H1 (cell line): ENCODE measurements around the gene KIAA1614. TPM values are rescaled to one million over a fixed set of nuclear protein-coding genes. Genes with fewer than 3 reads are reported as not detected.

Experiments used
- CTCF ChIA-PET: fragments of 300-600 bp; sonication (Branson Sonifier 250); formaldehyde crosslinking; loops from one replicate; lab custom pipeline; 2021; ENCODE audit not compliant: partially characterized antibody; lab: Charles Lee
- POLR2A ChIA-PET: fragments of 300-600 bp; sonication (Branson Sonifier 250); formaldehyde crosslinking; loops from one replicate; lab custom pipeline; 2021; ENCODE audit warnings: inconsistent platforms; ENCODE audit not compliant: partially characterized antibody; lab: Charles Lee
- DNase-seq, 2 experiments: peaks; one replicate each; pipeline versions ENCODE4 v3.0.0 to v3.0.0-alpha.2; 2010 to 2022; ENCODE audit warnings: low spot score in 2 of 2, low read depth in 1 of 2, mixed read lengths in 1 of 2
- FAIRE-seq: peaks from 2 replicates; lab custom pipeline; 2011; peaks lifted over from hg19 to GRCh38; lab: Jason Lieb, UNC
- H2AFZ ChIP-seq: 2 replicates; pipeline ENCODE4 v1.8.1; 2012; ENCODE audit warnings: low read length, inconsistent platforms
- H2AK5ac ChIP-seq: 2 replicates; pipeline ENCODE4 v1.6.1; 2013; ENCODE audit warnings: low read depth, low read length
- H2BK120ac ChIP-seq: replicated peaks from 2 replicates; pipeline ENCODE3; 2013; ENCODE audit warnings: low read depth, low read length, inconsistent platforms
- H2BK12ac ChIP-seq: 2 replicates; pipeline ENCODE4 v1.6.1; 2013; ENCODE audit warnings: low read depth, low read length
- H2BK15ac ChIP-seq: 2 replicates; pipeline ENCODE4 v1.6.1; 2013; ENCODE audit warnings: low read length
- H2BK20ac ChIP-seq: 2 replicates; pipeline ENCODE4 v1.6.1; 2013; ENCODE audit warnings: low read length
- H2BK5ac ChIP-seq: 2 replicates; pipeline ENCODE4 v1.6.1; 2013; ENCODE audit warnings: low read depth, low read length
- H3K14ac ChIP-seq: 2 replicates; pipeline ENCODE4 v1.6.1; 2013; ENCODE audit warnings: inconsistent platforms; ENCODE audit not compliant: insufficient read length
- H3K18ac ChIP-seq: 2 replicates; pipeline ENCODE4 v1.6.1; 2013; ENCODE audit warnings: low read length; ENCODE audit errors: extremely low read depth
- H3K23ac ChIP-seq: 2 replicates; pipeline ENCODE4 v1.6.1; 2013; ENCODE audit warnings: inconsistent platforms; ENCODE audit not compliant: insufficient read length
- H3K23me2 ChIP-seq: 2 replicates; pipeline ENCODE4 v1.6.1; 2013; ENCODE audit warnings: low read depth, low read length
- H3K27ac ChIP-seq: 2 replicates; pipeline ENCODE4 v1.6.1; 2011; ENCODE audit warnings: low read depth, low read length, inconsistent platforms
- H3K27me3 ChIP-seq, 4 experiments: replicated peaks in 1 of 4; 1 replicate in 1 of 4; 2 replicates in 3 of 4; pipeline versions ENCODE4 v1.6.1 to v1.8.1; 2011 to 2013; ENCODE audit warnings: low read length in 3 of 4, mild to moderate bottlenecking in 3 of 4, inconsistent platforms in 2 of 4, mixed read lengths in 2 of 4, moderate library complexity in 1 of 4; ENCODE audit not compliant: control insufficient read depth in 3 of 4, insufficient read depth in 3 of 4; ENCODE audit errors: extremely low read depth in 1 of 4
- H3K36me3 ChIP-seq, 4 experiments: 2 replicates each; pipeline versions ENCODE4 v1.6.1 to v1.8.1; 2011 to 2013; ENCODE audit warnings: mild to moderate bottlenecking in 4 of 4, low read length in 3 of 4, moderate library complexity in 2 of 4, control low read depth in 1 of 4, inconsistent platforms in 1 of 4; ENCODE audit not compliant: insufficient read depth in 4 of 4, control insufficient read depth in 2 of 4
- H3K4ac ChIP-seq: replicated peaks from 2 replicates; pipeline ENCODE3; 2013; ENCODE audit warnings: low read length, low read depth, mixed read lengths, inconsistent platforms; ENCODE audit not compliant: insufficient read length
- H3K4me1 ChIP-seq, 4 experiments: replicated peaks in 1 of 4; 1 replicate in 1 of 4; 2 replicates in 3 of 4; pipeline versions ENCODE4 v1.6.1 to v1.8.1; 2011 to 2013; ENCODE audit warnings: low read length in 3 of 4, inconsistent platforms in 2 of 4, mixed read lengths in 1 of 4; ENCODE audit not compliant: insufficient read depth in 4 of 4, control insufficient read depth in 3 of 4
- H3K4me2 ChIP-seq, 2 experiments: 2 replicates each; pipeline versions ENCODE4 v1.6.1 to v1.8.1; 2011 to 2013; ENCODE audit warnings: low read depth in 2 of 2, low read length in 2 of 2, control low read depth in 1 of 2, inconsistent platforms in 1 of 2, mild to moderate bottlenecking in 1 of 2; ENCODE audit not compliant: insufficient read depth in 1 of 2
- H3K4me3 ChIP-seq, 4 experiments: fragments of 200-600, 300-600 bp in 1 of 4; sonication (generic), shearing (Covaris generic), sonication (Bioruptor Twin) in 1 of 4; 2 replicates each; pipeline versions ENCODE4 v1.5.1 to v1.8.1; 2011 to 2016; ENCODE audit warnings: low read length in 4 of 4, low read depth in 3 of 4, control low read depth in 2 of 4, inconsistent platforms in 2 of 4, mild to moderate bottlenecking in 2 of 4, mixed read lengths in 1 of 4, moderate library complexity in 1 of 4; ENCODE audit not compliant: insufficient read depth in 2 of 4; ENCODE audit errors: extremely low read depth in 1 of 4
- H3K56ac ChIP-seq: replicated peaks from 2 replicates; pipeline ENCODE3; 2013; ENCODE audit warnings: low read depth, mild to moderate bottlenecking, mixed read lengths, low read length, inconsistent platforms; ENCODE audit not compliant: insufficient read length
- H3K79me1 ChIP-seq: 2 replicates; pipeline ENCODE4 v1.6.1; 2013; ENCODE audit warnings: low read depth, low read length, control low read depth
- H3K79me2 ChIP-seq, 2 experiments: 2 replicates each; pipeline versions ENCODE4 v1.6.1 to v1.8.1; 2012 to 2013; ENCODE audit warnings: low read length in 2 of 2, mild to moderate bottlenecking in 2 of 2, inconsistent platforms in 1 of 2; ENCODE audit not compliant: insufficient read depth in 2 of 2, control insufficient read depth in 1 of 2
- H3K9ac ChIP-seq, 4 experiments: replicated peaks in 1 of 4; 1 replicate in 1 of 4; 2 replicates in 3 of 4; pipeline versions ENCODE4 v1.6.1 to v1.8.1; 2011 to 2013; ENCODE audit warnings: low read depth in 3 of 4, low read length in 3 of 4, control low read depth in 2 of 4, mild to moderate bottlenecking in 2 of 4, moderate library complexity in 2 of 4, inconsistent platforms in 1 of 4; ENCODE audit errors: extremely low read depth in 1 of 4
- H3K9me3 ChIP-seq, 2 experiments: 2 replicates each; pipeline versions ENCODE4 v1.6.1 to v1.8.1; 2012 to 2013; ENCODE audit warnings: mild to moderate bottlenecking in 2 of 2, moderate library complexity in 2 of 2, control low read depth in 1 of 2, inconsistent platforms in 1 of 2, low read depth in 1 of 2, low read length in 1 of 2, mixed read lengths in 1 of 2; ENCODE audit not compliant: insufficient read depth in 2 of 2
- H4K20me1 ChIP-seq, 2 experiments: replicated peaks in 1 of 2; 2 replicates each; pipeline versions ENCODE3 to v1.8.1; 2011 to 2013; ENCODE audit warnings: inconsistent platforms in 2 of 2, low read length in 2 of 2, mild to moderate bottlenecking in 1 of 2; ENCODE audit not compliant: insufficient read depth in 2 of 2, control insufficient read depth in 1 of 2
- H4K5ac ChIP-seq: 2 replicates; pipeline ENCODE4 v1.6.1; 2013; ENCODE audit warnings: low read length, low read depth, mixed read lengths, inconsistent platforms; ENCODE audit not compliant: insufficient read length
- H4K8ac ChIP-seq: 2 replicates; pipeline ENCODE4 v1.8.0; 2013; ENCODE audit warnings: mild to moderate bottlenecking, moderate library complexity, low read length, inconsistent platforms; ENCODE audit not compliant: insufficient read depth; ENCODE audit errors: extremely low read depth
- H4K91ac ChIP-seq: replicated peaks from 2 replicates; pipeline ENCODE3; 2013; ENCODE audit warnings: low read length, mixed read lengths, inconsistent platforms; ENCODE audit not compliant: insufficient read length
- CBX8 ChIP-seq: fragments of 300-800, 300-1000 bp; sonication (generic); IDR thresholded peaks from 2 replicates; pipeline ENCODE4 v1.7.1; 2016; ENCODE audit warnings: low read depth, low read length, borderline replicate concordance
- EGR1 ChIP-seq: IDR thresholded peaks from 2 replicates; pipeline ENCODE4 v1.6.1; 2011; ENCODE audit warnings: low read depth, low read length, borderline replicate concordance
- RFX5 ChIP-seq: IDR thresholded peaks from 2 replicates; pipeline ENCODE4 v1.6.1; 2011; ENCODE audit warnings: low read depth, low read length, improper control_type of control experiment, borderline replicate concordance
- SIN3A ChIP-seq, 2 experiments: IDR thresholded peaks in 1 of 2; conservative IDR thresholded peaks in 1 of 2; 2 replicates each; pipeline ENCODE4 v1.6.1; 2011 to 2012; ENCODE audit warnings: low read length in 2 of 2, improper control_type of control experiment in 1 of 2, low read depth in 1 of 2, mild to moderate bottlenecking in 1 of 2
- ZNF274 ChIP-seq: IDR thresholded peaks from 2 replicates; pipeline ENCODE4 v1.7.0; 2012; ENCODE audit warnings: low read length, borderline replicate concordance; ENCODE audit errors: extremely low read depth
- WGBS, 2 experiments: shearing (Covaris generic) in 1 of 2; methylation state at CpG; one replicate each; pipeline versions ENCODE4 v1.1.6 to v1.1.7; 2013 to 2015; ENCODE audit warnings: low lambda C conversion rate in 2 of 2, mixed read lengths in 2 of 2, inconsistent platforms in 1 of 2, low coverage in 1 of 2, missing lambda C conversion rate in 1 of 2; ENCODE audit not compliant: insufficient replicate concordance in 2 of 2, insufficient coverage in 1 of 2, insufficient read length in 1 of 2; ENCODE audit errors: extremely low coverage in 1 of 2, missing lambda C conversion rate in 1 of 2; 5-methylcytosine and 5-hydroxymethylcytosine counted together
- polyA plus RNA-seq, 7 experiments: library from polyadenylated mRNA; depleted of rRNA in 3 of 7; stranded (reverse) in 5 of 7; unstranded in 2 of 7; fragments of >200 nt in 5 of 7; fragments of 200-250 nt in 2 of 7; gene quantifications; 1 replicate in 5 of 7; 2 replicates in 1 of 7; 4 replicates in 1 of 7; pipeline versions ENCODE4 v1.2.1 to v1.2.3, GENCODE V29; 2011 to 2013; ENCODE audit warnings: missing spikeins in 2 of 7, mixed read lengths in 2 of 7
- total RNA-seq: library from RNA; stranded (reverse); fragmentation: NEBNext Ultra II Directional; extraction: Animal tissue kit (Norgen Biotek cat#: 25700); gene quantifications from 2 replicates; pipeline ENCODE4 v1.2.1, GENCODE V29; 2021
- TF ChIP-seq, protein P1 (sequence below): IDR thresholded peaks from 2 replicates; pipeline ENCODE4 v1.6.1; 2012; ENCODE audit warnings: low read length, inconsistent platforms

The KIAA1614 gene
- total and polyA plus RNA-seq, 2 of the 8 experiments (the other 6 are each of a cell fraction or from before 2014, with no cell fraction given) = 1.3 to 3.1 TPM

DNA sequence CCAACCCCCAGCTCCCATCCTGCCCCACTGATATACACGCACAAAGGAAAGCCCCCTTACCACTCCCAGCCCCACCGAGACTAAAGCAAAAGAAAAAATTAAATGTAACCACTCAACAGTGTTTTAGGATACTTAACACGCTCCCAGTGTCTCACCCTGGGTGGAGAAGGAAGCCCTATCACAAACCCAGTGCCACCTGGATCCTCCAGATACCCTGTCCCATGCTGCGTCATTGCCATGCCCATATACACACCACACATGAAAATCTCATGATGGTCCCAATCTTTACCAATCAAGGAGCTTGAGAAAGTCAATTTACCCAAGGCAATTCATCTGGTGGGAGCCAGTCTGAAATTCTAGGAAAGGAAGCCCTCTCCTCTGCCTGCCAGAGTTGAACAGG lies 11.2 kb downstream of the KIAA1614 start:
- peak overlapping the region; percentile 99 for H4K91ac ChIP-seq
- WGBS, 2 experiments = 61% methylated on average over 4 of the region's 4 CpGs; no CpG with 5 or more reads in 1 of the 2 experiments
- H2AK5ac ChIP-seq = peak overlapping the region; percentile 87
- H3K9me3 ChIP-seq = no peaks in the 10 kb centered on the region
- H2BK12ac ChIP-seq = peak overlapping the region; percentile 100
- no peak overlapping the region for H3K23ac ChIP-seq
- H3K4ac ChIP-seq = peak overlapping the region; percentile 97
- FAIRE-seq (no peak), DNase-seq (no peak)
- no peaks in the 10 kb centered on the region for H3K36me3 ChIP-seq
- H3K79me1 ChIP-seq = no peaks in the 10 kb centered on the region
- H4K8ac ChIP-seq = peak overlapping the region; percentile 51; the same call in 1 of the 2 replicates
- no peaks in the 10 kb centered on the region; a peak in 1 of 7 replicates for H3K27me3 ChIP-seq
- H3K23me2 ChIP-seq = peaks cover 2% of the 10 kb centered on the region
- ChIA-PET CTCF (interaction anchor here (0.7 to 3.9 kb wide), 8 partner anchors 8 to 408 kb away, joined by 3 to 11 read pairs (median 4); no protein-coding TSS in a partner anchor), POLR2A (interaction anchor here (1.0 to 2.4 kb wide), 7 partner anchors 8 to 401 kb away, joined by 3 to 26 read pairs (median 7); partner anchors contain the start of genes KIAA1614 and STX6)
- H4K20me1 ChIP-seq = no peaks in the 10 kb centered on the region
- peak overlapping the region; percentile 87 for H3K18ac ChIP-seq
- peak overlapping the region; percentile 100 for H2BK5ac ChIP-seq
- H2BK15ac ChIP-seq = peak overlapping the region; percentile 72; the same call in 1 of the 2 replicates
- no peak overlapping the region for H3K14ac ChIP-seq
- H2BK120ac ChIP-seq = peak overlapping the region; percentile 67
- H3K56ac ChIP-seq = peak overlapping the region; percentile 78
- peak overlapping the region; percentile 75 to 87; a peak in 3 of 4 replicates for H3K4me2 ChIP-seq
- H4K5ac ChIP-seq = peak overlapping the region; percentile 91
- H3K4me3 ChIP-seq = peak overlapping the region in 1 of 4 experiments; percentile 42; a peak in 2 of 8 replicates
- no peaks in the 10 kb centered on the region for H3K79me2 ChIP-seq
- TF ChIP-seq RFX5 = no peak
- no peak for TF ChIP-seq ZNF274
- TF ChIP-seq CBX8 = no peak
- TF ChIP-seq SIN3A (conservative IDR thresholded peaks at IDR 0.05 in 1 of 2, IDR thresholded peaks at IDR 0.05 in 1 of 2; ENCODE audit: low read depth in 1 of 2, low read length in 2 of 2) = no peak
- TF ChIP-seq, protein P1, sequence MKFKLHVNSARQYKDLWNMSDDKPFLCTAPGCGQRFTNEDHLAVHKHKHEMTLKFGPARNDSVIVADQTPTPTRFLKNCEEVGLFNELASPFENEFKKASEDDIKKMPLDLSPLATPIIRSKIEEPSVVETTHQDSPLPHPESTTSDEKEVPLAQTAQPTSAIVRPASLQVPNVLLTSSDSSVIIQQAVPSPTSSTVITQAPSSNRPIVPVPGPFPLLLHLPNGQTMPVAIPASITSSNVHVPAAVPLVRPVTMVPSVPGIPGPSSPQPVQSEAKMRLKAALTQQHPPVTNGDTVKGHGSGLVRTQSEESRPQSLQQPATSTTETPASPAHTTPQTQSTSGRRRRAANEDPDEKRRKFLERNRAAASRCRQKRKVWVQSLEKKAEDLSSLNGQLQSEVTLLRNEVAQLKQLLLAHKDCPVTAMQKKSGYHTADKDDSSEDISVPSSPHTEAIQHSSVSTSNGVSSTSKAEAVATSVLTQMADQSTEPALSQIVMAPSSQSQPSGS = no peak
- no peak for TF ChIP-seq EGR1
- peak overlapping the region; percentile 100 for H2BK20ac ChIP-seq
- H3K9ac ChIP-seq = peak overlapping the region in 1 of 4 experiments; percentile 45; a peak in 2 of 7 replicates
- peak overlapping the region; percentile 92 for H3K27ac ChIP-seq
- no peak overlapping the region for H2AFZ ChIP-seq
- H3K4me1 ChIP-seq = peaks cover 32 to 59% (median 43%) of the 10 kb centered on the region in 4 experiments
